GM21825 (cell line): ENCODE data around the gene CELSR3.

Experiments
- ATAC-seq: cut with Tn5 transposase; IDR thresholded peaks from one replicate; pipeline ENCODE4 v1.9.1; 2021; ENCODE audit warnings: mild to moderate bottlenecking, moderate library complexity; ENCODE audit not compliant: unreplicated experiment

CELSR3 gene

DNA sequence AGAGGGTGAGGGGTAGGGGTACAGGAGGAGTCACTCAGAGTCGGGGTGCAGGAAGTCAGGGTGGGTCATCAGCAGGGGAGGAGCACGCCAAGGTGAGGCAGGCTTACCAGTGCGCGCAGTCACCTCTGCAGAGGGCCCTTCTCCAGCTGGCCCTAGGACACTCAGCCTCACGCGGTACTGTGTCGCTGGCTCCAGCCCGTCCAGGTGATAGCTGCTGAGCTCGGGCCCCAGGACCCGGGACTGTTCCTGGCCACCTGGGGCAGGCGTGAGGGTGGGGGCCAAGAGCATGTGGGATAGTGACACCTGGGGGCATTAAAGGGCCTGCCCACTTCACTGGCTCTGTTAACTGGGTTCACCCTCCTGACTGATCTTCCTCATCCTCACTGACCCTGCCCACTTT is 75.0 kb downstream of the CELSR3 start:
- ATAC-seq, result no peak
